K562 (cell line): ENCODE results near the gene PELI2. TPM values are rescaled to one million over a fixed set of nuclear protein-coding genes. Genes with fewer than 3 reads are reported as not detected.

Experiments used
- ATF3 ChIP-seq, 2 experiments: fragments of 450-650 bp in 1 of 2; sonication (generic) in 1 of 2; formaldehyde crosslinking in 1 of 2; IDR thresholded peaks in 1 of 2; conservative IDR thresholded peaks in 1 of 2; 2 replicates each; pipeline versions ENCODE4 v1.6.1 to v1.8.1; 2016 to 2023; ENCODE audit warnings: mild to moderate bottlenecking in 2 of 2, moderate library complexity in 2 of 2, inconsistent platforms in 1 of 2, missing genetic modification reagents in 1 of 2
- CHD7 ChIP-seq: fragments of 200-600 bp; sonication (generic); IDR thresholded peaks from one replicate; pipeline ENCODE4 v1.6.1; 2012; ENCODE audit warnings: mild to moderate bottlenecking, low read depth, low read length, inconsistent platforms
- JUND ChIP-seq, 2 experiments: IDR thresholded peaks; 2 replicates in 1 of 2; 3 replicates in 1 of 2; pipeline ENCODE4 v1.6.1; 2011; ENCODE audit warnings: borderline replicate concordance in 2 of 2, low read depth in 2 of 2, low read length in 2 of 2, improper control_type of control experiment in 1 of 2, missing biosample characterization in 1 of 2, missing genetic modification characterization in 1 of 2, missing genetic modification reagents in 1 of 2
- NFE2 ChIP-seq: IDR thresholded peaks from 2 replicates; pipeline ENCODE4 v1.6.1; 2014; ENCODE audit warnings: antibody characterized with exemption, low read depth
- PATZ1 ChIP-seq: fragments of 250-450 bp; sonication (Bioruptor Pico); IDR thresholded peaks from 2 replicates; pipeline ENCODE4 v1.5.0; 2020; ENCODE audit warnings: mild to moderate bottlenecking, borderline replicate concordance
- ZNF24 ChIP-seq: fragments of 450-650 bp; IDR thresholded peaks from 2 replicates; pipeline ENCODE4 v1.6.1; 2016
- ZNF354B ChIP-seq: fragments of 250-450 bp; sonication (Bioruptor Pico); IDR thresholded peaks from 2 replicates; pipeline ENCODE4 v1.4.0; 2020
- polyA plus RNA-seq, 8 experiments: library from polyadenylated mRNA; depleted of rRNA in 4 of 8; stranded (reverse) in 5 of 8; unstranded in 3 of 8; fragments of >200 nt; fragmentation: Nextera tagmentation in 2 of 8; fragmentation: Illumina TruSeq in 1 of 8; extraction: Ambion mirVana in 2 of 8; extraction: Trizol in 1 of 8; gene quantifications; 2 replicates each; pipeline versions ENCODE4 v1.2.1 to v1.2.3, GENCODE V29; 2011 to 2014; ENCODE audit warnings: inconsistent platforms in 1 of 8, missing spikeins in 1 of 8
- total RNA-seq, 7 experiments: library from RNA; depleted of rRNA in 6 of 7; stranded (reverse); fragments of >200 nt in 6 of 7; fragmentation: Illumina TruSeq in 2 of 7; extraction: Trizol in 2 of 7; gene quantifications; 2 replicates each; pipeline versions ENCODE4 v1.2.1 to v1.2.3, GENCODE V29; 2011 to 2021; ENCODE audit warnings: low replicate concordance in 1 of 7

The PELI2 gene
- total and polyA plus RNA-seq, 9 of the 15 experiments (the other 6 are each of a cell fraction or from before 2014, with no cell fraction given), result 0.20 to 1.5 (median 0.44) TPM

- TF ChIP-seq CHD7, result no peak
- TF ChIP-seq PATZ1, result no peak
- TF ChIP-seq ATF3 (IDR thresholded peaks at IDR 0.05), result peak; percentile 35; the same call in 1 of the 2 replicates
- no peak for TF ChIP-seq ATF3 (CRISPR knock-in tag; conservative IDR thresholded peaks at IDR 0.05)
- peak; percentile 29; the same call in 1 of the 2 replicates for TF ChIP-seq NFE2
- peak; percentile 81 for TF ChIP-seq JUND (IDR thresholded peaks at IDR 0.05; ENCODE audit: borderline replicate concordance, low read depth, low read length)
- TF ChIP-seq JUND (tag; IDR thresholded peaks at IDR 0.05; ENCODE audit: borderline replicate concordance, low read depth, low read length), result peak; percentile 69; the same call in 2 of the 3 replicates
- no peak for TF ChIP-seq ZNF354B (CRISPR knock-in tag)
- TF ChIP-seq ZNF24, result no peak
Measured at GRCh38 chr14:56333359-56334292, 215.4 kb downstream of the PELI2 start (continued).
